Ishikawa (cell line): ENCODE data around the gene DNMT3B.

Experiments
- CEBPB ChIP-seq: IDR thresholded peaks from 2 replicates; pipeline ENCODE4 v1.6.1; 2012
- CREB1 ChIP-seq: IDR thresholded peaks from 2 replicates; pipeline ENCODE4 v1.6.1; 2012; ENCODE audit warnings: low read depth
- EGR1 ChIP-seq: IDR thresholded peaks from 2 replicates; pipeline ENCODE4 v1.6.1; 2012
- EP300 ChIP-seq: IDR thresholded peaks from 2 replicates; pipeline ENCODE4 v1.6.1; 2012; ENCODE audit warnings: borderline replicate concordance
- FOXM1 ChIP-seq: IDR thresholded peaks from 2 replicates; pipeline ENCODE4 v1.6.1; 2012; ENCODE audit warnings: low read depth, borderline replicate concordance
- RAD21 ChIP-seq: IDR thresholded peaks from 2 replicates; pipeline ENCODE4 v1.6.1; 2012; ENCODE audit warnings: low read depth
- TAF1 ChIP-seq: IDR thresholded peaks from 2 replicates; pipeline ENCODE4 v1.6.1; 2012; ENCODE audit warnings: low read depth, mild to moderate bottlenecking
- TCF12 ChIP-seq: IDR thresholded peaks from 2 replicates; pipeline ENCODE4 v1.6.1; 2012; ENCODE audit warnings: low read depth
- TF ChIP-seq, protein P1 (sequence below): IDR thresholded peaks from 2 replicates; pipeline ENCODE4 v1.6.1; 2012
- TF ChIP-seq, protein P2 (sequence below): IDR thresholded peaks from 2 replicates; pipeline ENCODE4 v1.6.1; 2012; ENCODE audit warnings: low read depth, mild to moderate bottlenecking

DNA sequence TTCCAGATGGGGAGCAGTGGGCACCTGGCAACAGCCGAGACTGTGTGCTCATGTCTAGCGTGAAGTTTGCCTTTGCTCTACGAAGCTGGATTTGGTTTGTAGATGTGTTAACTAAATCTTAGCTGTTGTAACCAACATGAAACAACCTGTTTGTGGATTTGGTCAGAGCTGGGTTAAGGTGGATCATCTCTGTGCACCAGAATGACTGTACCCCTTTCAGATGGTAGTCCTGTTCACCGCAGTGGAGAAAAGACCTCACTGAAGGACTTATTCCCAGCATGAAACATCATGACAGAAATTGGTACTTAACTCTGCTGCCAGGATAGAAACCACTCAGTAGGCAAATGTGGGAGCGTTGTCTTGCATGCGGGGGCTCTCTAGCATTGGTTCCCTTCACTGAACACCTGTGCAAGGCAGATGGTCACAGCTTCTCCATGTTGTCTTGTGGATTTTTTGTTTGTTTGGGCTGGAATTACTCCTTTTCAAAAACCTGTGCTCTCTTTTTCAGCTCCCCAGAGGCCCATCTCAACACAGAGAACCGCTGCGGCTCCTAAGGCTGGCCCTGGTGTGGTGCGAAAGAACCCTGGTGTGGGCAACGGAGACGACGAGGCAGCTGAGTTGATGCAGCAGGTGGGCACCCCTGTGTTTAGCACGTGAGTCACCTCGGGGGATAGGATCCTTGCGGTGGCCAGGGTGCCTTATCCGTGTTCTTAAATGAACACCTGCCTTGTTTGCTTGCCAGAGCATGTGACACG lies 77.2 kb downstream of the DNMT3B start:
- TF ChIP-seq, protein P1, sequence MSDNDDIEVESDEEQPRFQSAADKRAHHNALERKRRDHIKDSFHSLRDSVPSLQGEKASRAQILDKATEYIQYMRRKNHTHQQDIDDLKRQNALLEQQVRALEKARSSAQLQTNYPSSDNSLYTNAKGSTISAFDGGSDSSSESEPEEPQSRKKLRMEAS: no peak
- TF ChIP-seq, protein P2, sequence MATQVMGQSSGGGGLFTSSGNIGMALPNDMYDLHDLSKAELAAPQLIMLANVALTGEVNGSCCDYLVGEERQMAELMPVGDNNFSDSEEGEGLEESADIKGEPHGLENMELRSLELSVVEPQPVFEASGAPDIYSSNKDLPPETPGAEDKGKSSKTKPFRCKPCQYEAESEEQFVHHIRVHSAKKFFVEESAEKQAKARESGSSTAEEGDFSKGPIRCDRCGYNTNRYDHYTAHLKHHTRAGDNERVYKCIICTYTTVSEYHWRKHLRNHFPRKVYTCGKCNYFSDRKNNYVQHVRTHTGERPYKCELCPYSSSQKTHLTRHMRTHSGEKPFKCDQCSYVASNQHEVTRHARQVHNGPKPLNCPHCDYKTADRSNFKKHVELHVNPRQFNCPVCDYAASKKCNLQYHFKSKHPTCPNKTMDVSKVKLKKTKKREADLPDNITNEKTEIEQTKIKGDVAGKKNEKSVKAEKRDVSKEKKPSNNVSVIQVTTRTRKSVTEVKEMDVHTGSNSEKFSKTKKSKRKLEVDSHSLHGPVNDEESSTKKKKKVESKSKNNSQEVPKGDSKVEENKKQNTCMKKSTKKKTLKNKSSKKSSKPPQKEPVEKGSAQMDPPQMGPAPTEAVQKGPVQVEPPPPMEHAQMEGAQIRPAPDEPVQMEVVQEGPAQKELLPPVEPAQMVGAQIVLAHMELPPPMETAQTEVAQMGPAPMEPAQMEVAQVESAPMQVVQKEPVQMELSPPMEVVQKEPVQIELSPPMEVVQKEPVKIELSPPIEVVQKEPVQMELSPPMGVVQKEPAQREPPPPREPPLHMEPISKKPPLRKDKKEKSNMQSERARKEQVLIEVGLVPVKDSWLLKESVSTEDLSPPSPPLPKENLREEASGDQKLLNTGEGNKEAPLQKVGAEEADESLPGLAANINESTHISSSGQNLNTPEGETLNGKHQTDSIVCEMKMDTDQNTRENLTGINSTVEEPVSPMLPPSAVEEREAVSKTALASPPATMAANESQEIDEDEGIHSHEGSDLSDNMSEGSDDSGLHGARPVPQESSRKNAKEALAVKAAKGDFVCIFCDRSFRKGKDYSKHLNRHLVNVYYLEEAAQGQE: no peak
- TF ChIP-seq CEBPB: no peak
- no peak for TF ChIP-seq CREB1
- no peak for TF ChIP-seq EP300
- TF ChIP-seq TCF12: no peak
- no peak for TF ChIP-seq EGR1
- TF ChIP-seq FOXM1: no peak
- TF ChIP-seq TAF1: no peak
- no peak for TF ChIP-seq RAD21
